GM18858 (cell line): Measurements from ENCODE around the gene STK11IP.

Source experiments
- ATAC-seq: cut with Tn5 transposase; IDR thresholded peaks from one replicate; pipeline ENCODE4 v1.9.1; 2021; ENCODE audit not compliant: unreplicated experiment

Gene STK11IP

GRCh38 chr2:219575566-219576504 lies 21.8 kb upstream of the STK11IP start:
- no peak for ATAC-seq

DNA sequence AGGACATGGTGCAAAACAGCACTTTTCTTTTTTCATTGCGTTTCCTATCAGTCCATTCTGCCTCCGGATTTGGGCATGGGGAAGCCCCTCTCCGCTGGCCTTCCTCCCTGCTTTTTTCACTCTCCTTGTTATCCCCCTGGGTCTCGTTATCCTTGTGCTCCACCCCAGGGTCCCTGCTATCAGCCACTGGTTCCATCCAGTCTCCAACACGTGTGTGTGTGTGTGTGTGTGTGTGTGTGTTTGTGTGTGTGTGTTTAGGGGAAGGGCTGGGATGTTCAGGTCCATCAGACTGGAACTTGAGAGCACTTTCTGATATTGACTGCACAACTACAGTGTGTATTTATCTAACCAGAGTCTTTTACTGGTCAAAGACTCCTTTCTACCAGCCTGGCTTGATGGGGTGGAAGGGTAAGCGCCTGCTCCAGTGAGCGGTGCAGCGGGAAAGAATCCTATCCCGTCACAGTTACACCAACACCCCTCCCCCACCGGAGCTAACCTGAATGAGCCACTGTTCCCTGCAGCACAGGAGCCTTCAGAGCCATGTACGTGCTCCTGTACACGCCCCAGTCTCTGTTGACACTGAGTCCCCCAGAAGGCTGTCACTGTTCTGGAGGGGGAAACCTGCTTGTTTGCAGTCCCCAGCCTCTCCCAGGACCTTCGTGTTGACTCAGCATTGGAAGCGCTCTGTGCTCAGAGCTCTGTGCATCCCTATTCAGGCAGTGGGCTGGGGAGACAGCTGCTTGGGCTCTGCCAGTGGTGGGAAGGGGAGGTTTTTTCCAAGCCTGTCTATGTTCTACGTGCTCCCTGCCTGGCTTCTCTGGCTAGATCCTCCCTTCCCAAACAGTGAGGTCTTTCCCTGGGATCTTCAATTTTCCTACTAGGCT lies 20.9 kb upstream of the STK11IP start:
- no peak for ATAC-seq

GRCh38 chr2:219578811-219579613 lies 18.6 kb upstream of the STK11IP start:
- ATAC-seq = no peak

GRCh38 chr2:219581346-219581745 lies 16.3 kb upstream of the STK11IP start:
- no peak for ATAC-seq

GRCh38 chr2:219591091-219591490 lies 6.6 kb upstream of the STK11IP start:
- no peak for ATAC-seq

- ATAC-seq = no peak
These were observed 4.9 kb upstream of the STK11IP start for GRCh38 chr2:219592736-219593135.

DNA sequence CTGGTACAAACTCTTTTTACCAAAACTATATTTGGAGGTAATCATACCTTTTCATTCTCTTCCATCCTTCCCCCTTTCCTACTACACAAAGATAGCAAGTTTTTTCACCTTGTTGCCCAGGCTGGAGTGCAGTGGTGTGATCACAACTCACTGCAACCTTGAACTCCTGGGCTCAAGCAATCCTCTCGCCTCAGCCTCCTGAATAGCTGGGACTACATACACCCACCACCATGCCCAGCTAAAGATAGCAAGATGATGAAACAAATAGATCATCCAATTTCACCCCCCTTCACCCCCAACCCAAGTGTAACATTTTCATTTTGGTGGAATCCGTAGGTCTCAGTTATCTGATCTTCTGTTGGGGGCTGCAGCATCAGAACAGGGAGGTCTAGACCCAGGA lies 4.5 kb upstream of the STK11IP start:
- ATAC-seq = no peak

DNA sequence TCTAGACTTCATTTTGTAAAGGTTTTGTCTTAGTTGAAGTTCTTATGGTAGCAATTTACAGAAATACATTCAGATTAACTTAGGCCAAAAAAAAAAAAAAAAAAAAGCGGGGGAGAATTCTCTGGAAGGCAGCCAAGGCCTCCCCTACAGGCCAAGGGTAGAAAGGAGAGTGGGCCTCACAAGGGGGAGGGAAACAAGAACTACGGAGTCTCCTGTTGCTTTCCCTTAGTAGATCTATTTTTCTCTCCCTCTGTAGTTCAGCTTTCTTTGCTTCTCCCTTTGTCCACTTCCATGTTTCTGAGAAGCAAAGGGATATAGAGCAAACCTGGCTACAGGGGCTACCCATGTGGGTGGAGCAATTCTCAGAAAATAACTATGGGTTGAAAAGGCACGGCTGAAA lies 2.4 kb upstream of the STK11IP start:
- no peak for ATAC-seq

- peak; percentile 9 for ATAC-seq
These were observed 604 bp upstream of the STK11IP start for GRCh38 chr2:219596954-219597551.

GRCh38 chr2:219598308-219599078 lies 836 bp downstream of the STK11IP start:
- no peak for ATAC-seq

DNA sequence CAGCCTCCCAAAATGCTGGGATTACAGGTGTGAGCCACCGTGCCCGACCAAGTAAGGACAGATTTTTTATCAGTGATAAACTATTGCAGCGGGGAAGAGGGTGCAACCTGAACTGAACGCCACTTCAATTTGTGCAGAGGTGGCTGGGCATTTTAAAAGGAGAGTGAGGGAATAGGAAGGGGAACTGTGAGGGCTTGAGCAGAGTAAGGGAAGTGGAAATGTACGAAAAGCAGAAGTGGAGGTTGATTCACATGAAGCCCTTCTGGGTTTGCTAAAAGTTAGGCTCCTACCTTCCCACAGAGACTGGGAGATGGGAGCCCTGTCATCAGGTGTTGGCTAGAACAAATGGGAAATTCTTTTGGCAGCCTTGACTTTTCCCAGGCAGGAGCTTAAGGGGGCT lies 6.1 kb downstream of the STK11IP start:
- ATAC-seq = no peak

GRCh38 chr2:219605607-219605954 lies 7.9 kb downstream of the STK11IP start:
- no peak for ATAC-seq

DNA sequence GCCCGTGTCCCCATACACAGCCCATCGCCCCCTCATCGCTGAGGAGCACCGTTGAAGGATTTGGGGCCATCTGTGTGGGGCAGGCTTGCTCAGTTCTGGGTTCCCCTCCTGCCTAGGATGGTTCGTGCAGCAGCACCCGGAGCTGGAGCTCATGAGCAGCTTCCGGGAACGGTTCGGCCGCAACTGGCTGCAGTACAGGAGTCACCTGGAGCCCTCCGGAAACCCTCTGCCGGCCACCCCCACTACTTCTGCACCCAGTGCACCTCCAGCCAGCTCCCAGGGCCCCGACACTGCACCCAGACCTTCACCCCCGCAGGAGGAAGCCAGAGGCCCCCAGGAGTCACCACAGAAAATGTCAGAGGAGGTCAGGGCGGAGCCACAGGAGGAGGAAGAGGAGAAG lies 10.3 kb downstream of the STK11IP start:
- ATAC-seq = no peak

- ATAC-seq = no peak
These were observed 10.8 kb downstream of the STK11IP start for GRCh38 chr2:219608399-219608964.

GRCh38 chr2:219609149-219609750 lies 11.6 kb downstream of the STK11IP start:
- no peak for ATAC-seq

- ATAC-seq = no peak
These were observed 13.6 kb downstream of the STK11IP start for GRCh38 chr2:219611306-219611705.

DNA sequence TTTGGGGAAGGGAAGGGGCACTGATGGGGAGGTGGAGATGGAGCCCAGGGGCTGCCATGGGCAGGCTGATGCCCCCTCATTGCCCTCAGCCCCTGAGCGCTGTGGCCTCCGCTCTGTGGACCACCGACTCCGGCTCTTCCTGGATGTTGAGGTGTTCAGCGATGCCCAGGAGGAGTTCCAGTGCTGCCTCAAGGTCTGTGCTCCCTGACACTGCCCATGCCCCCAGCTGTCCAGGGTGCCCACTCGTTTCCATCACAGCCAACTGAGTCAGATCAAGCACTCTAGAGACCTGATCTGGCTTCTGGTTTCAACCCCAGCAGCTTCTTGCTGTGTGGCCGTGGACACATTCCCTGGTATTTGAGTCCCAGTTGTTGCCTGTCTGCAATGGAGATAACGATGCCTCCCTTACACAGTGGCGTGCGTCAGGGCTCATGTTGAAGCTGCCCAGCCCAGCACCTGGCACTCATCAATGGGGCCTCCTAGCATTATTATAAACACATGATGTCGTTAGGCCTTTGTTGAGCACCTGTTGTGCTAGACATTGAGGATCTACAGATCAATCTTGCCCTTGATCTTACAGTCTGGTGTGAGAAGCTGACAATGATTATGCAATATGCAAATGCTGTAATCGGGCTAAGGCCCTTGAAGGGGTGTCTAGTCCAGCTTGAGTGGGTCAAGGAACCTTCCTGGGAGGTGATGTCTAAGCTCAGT lies 14.4 kb downstream of the STK11IP start:
- no peak for ATAC-seq

- peak; percentile 73 for ATAC-seq
These were observed 15.1 kb downstream of the STK11IP start for GRCh38 chr2:219612577-219613286.
